MM.1S (cell line): Measurements from ENCODE around the gene LMF1.

ENCODE experiments used
- DNase-seq: peaks from one replicate; pipeline ENCODE4 v3.0.0-alpha.2; 2015
- H2AFZ ChIP-seq: fragments of 300-600 bp; sonication (generic); 2 replicates; pipeline ENCODE4 v1.6.0; 2016; ENCODE audit warnings: antibody characterized with exemption, low read length
- H3F3A ChIP-seq: fragments of 300-600 bp; sonication (generic); 2 replicates; pipeline ENCODE4 v1.6.1; 2016; ENCODE audit warnings: mild to moderate bottlenecking, antibody characterized with exemption, low read length, moderate library complexity, mixed read lengths; ENCODE audit not compliant: insufficient read depth
- H3K27ac ChIP-seq: fragments of 300-600 bp; sonication (generic); 2 replicates; pipeline ENCODE4 v1.5.1; 2016; ENCODE audit warnings: mild to moderate bottlenecking, low read length
- H3K27me3 ChIP-seq: fragments of 300-600 bp; sonication (generic); replicated peaks from 2 replicates; pipeline ENCODE4 v1.6.0; 2016; ENCODE audit warnings: low read length; ENCODE audit not compliant: insufficient read depth
- H3K36me3 ChIP-seq: fragments of 300-600 bp; sonication (generic); replicated peaks from 2 replicates; pipeline ENCODE4 v1.6.1; 2016; ENCODE audit warnings: mild to moderate bottlenecking, low read length, mixed read lengths; ENCODE audit not compliant: insufficient read depth
- H3K4me1 ChIP-seq: fragments of 300-600 bp; sonication (generic); 2 replicates; pipeline ENCODE4 v1.6.1; 2016; ENCODE audit warnings: low read length, mixed read lengths
- H3K4me2 ChIP-seq: fragments of 300-600 bp; sonication (generic); 2 replicates; pipeline ENCODE4 v1.6.0; 2016; ENCODE audit warnings: low read depth, low read length
- H3K4me3 ChIP-seq: fragments of 300-600 bp; sonication (generic); 2 replicates; pipeline ENCODE4 v1.5.1; 2016; ENCODE audit warnings: low read length, mixed read lengths
- H3K79me2 ChIP-seq: fragments of 300-600 bp; sonication (generic); 2 replicates; pipeline ENCODE4 v1.6.1; 2016; ENCODE audit warnings: mixed run types, low read length, mixed read lengths
- H3K9ac ChIP-seq: fragments of 300-600 bp; sonication (generic); 2 replicates; pipeline ENCODE4 v1.6.1; 2016; ENCODE audit warnings: low read length, mixed read lengths
- H3K9me2 ChIP-seq: fragments of 300-600 bp; sonication (generic); replicated peaks from 2 replicates; pipeline ENCODE4 v1.6.1; 2016; ENCODE audit warnings: mild to moderate bottlenecking, low read length, mixed read lengths; ENCODE audit not compliant: insufficient read depth
- H3K9me3 ChIP-seq: fragments of 300-600 bp; sonication (generic); replicated peaks from 2 replicates; pipeline ENCODE4 v1.6.1; 2016; ENCODE audit warnings: mild to moderate bottlenecking, low read length, mixed read lengths; ENCODE audit not compliant: insufficient read depth
- H4K20me1 ChIP-seq: fragments of 300-600 bp; sonication (generic); 2 replicates; pipeline ENCODE4 v1.6.1; 2016; ENCODE audit warnings: mild to moderate bottlenecking, low read length, moderate library complexity, mixed read lengths; ENCODE audit not compliant: insufficient read depth
- EZH2 ChIP-seq: fragments of 300-600 bp; sonication (generic); optimal IDR thresholded peaks from 2 replicates; pipeline ENCODE3; 2017; ENCODE audit warnings: low read depth, mild to moderate bottlenecking, antibody characterized with exemption, low read length, mixed read lengths
- EZH2phosphoT487 ChIP-seq: fragments of 300-600 bp; sonication (generic); IDR thresholded peaks from 2 replicates; pipeline ENCODE4 v1.6.1; 2018; ENCODE audit warnings: antibody characterized with exemption, low read length
- TF ChIP-seq, protein P1 (sequence below): fragments of 300-600 bp; sonication (generic); IDR thresholded peaks from 2 replicates; pipeline ENCODE4 v1.5.1; 2016; ENCODE audit warnings: antibody characterized with exemption, low read length, mixed read lengths

Gene LMF1

GRCh38 chr16:1010815-1011214, 40.0 kb upstream of the LMF1 start:
- no peak overlapping the region for H3K4me3 ChIP-seq
- no peak for DNase-seq
- no peak overlapping the region for H3K27ac ChIP-seq
- H3F3A ChIP-seq, result no peaks in the 10 kb centered on the region
- no peaks in the 10 kb centered on the region for H3K9me3 ChIP-seq
- no peaks in the 10 kb centered on the region for H3K79me2 ChIP-seq
- no peak for TF ChIP-seq EZH2
- no peak for TF ChIP-seq EZH2phosphoT487
- TF ChIP-seq, protein P1, sequence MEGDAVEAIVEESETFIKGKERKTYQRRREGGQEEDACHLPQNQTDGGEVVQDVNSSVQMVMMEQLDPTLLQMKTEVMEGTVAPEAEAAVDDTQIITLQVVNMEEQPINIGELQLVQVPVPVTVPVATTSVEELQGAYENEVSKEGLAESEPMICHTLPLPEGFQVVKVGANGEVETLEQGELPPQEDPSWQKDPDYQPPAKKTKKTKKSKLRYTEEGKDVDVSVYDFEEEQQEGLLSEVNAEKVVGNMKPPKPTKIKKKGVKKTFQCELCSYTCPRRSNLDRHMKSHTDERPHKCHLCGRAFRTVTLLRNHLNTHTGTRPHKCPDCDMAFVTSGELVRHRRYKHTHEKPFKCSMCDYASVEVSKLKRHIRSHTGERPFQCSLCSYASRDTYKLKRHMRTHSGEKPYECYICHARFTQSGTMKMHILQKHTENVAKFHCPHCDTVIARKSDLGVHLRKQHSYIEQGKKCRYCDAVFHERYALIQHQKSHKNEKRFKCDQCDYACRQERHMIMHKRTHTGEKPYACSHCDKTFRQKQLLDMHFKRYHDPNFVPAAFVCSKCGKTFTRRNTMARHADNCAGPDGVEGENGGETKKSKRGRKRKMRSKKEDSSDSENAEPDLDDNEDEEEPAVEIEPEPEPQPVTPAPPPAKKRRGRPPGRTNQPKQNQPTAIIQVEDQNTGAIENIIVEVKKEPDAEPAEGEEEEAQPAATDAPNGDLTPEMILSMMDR, result no peak
- H3K27me3 ChIP-seq, result peaks cover 97% of the 10 kb centered on the region
- no peak overlapping the region for H3K9ac ChIP-seq
- H3K36me3 ChIP-seq, result no peaks in the 10 kb centered on the region
- H4K20me1 ChIP-seq, result no peaks in the 10 kb centered on the region
- no peak overlapping the region for H2AFZ ChIP-seq
- H3K9me2 ChIP-seq, result no peaks in the 10 kb centered on the region
- H3K4me1 ChIP-seq, result no peaks in the 10 kb centered on the region
- H3K4me2 ChIP-seq, result no peak overlapping the region

DNA sequence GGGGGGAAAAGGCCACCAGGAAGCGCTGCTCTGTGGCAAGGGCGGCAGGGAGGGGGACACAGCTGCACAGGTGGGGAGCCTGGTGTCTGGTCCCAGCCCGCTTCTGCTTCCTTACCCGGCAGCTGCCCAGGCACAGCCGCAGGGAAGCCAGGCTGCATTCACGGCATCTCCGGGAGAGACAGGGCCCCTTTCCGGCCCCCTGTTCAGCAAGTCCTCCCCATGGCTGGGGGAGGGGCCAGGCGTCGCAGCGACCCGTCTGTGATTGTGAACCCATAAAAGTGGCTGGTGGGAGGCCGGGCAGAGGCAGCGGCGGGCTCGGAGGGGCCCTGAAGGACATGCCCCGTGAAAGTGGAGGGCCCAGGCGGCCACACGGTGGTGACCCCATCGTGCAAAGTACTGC, 39.5 kb upstream of the LMF1 start:
- Histone ChIP-seq H3K4me2 (no peak overlapping the region), H4K20me1 (no peaks in the 10 kb centered on the region), H3K36me3 (no peaks in the 10 kb centered on the region), H3K9me3 (no peaks in the 10 kb centered on the region), H3K27me3 (peaks cover 96% of the 10 kb centered on the region), H3K27ac (no peak overlapping the region), H3K4me3 (no peak overlapping the region), H3K79me2 (no peaks in the 10 kb centered on the region), H3F3A (no peaks in the 10 kb centered on the region), H3K4me1 (no peaks in the 10 kb centered on the region), H3K9ac (no peak overlapping the region), H3K9me2 (no peaks in the 10 kb centered on the region), H2AFZ (no peak overlapping the region)
- TF ChIP-seq EZH2 (no peak), EZH2phosphoT487 (no peak)
- TF ChIP-seq, protein P1, result no peak
- no peak for DNase-seq

DNA sequence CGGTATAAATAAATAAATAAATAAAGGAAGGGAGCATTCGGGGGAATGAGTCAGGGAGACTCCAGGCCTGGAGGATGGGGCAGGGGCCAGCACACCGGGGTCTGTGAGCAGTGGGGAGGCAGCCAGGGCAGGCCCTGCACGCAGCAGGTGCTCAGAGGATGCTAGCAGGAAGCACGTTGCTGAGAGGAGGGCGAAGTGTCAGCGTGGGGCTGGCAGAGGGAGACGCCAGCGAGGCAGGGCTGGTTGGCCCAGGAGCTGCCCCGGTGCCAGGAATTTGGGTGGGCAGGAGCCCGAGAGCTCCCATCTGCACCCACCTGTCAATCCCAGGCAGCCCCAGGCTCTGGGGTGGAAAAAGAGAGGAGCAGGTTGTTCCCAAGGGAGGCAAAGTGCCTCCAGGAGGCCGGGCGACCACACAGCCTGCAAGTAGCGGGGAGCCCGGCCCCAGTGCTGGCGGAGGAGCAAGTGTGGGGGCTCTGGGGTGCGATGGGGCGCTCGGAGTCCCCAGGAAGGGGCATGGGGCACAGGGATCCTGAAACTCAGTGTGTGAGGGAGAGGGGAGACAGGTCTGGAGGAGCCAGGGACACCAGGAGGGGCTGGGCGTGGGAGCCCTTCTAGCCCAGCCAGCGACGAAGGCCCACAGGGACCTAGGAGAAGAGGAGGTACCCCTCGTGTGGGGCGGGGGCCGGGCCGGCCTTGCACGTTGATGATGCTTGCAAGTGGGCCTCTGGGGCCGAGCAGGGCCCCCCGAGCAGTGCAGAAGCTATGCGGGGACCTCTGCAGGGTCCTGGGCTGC, 38.8 kb upstream of the LMF1 start:
- no peaks in the 10 kb centered on the region for H4K20me1 ChIP-seq
- no peaks in the 10 kb centered on the region for H3K4me1 ChIP-seq
- H3K9me2 ChIP-seq, result no peaks in the 10 kb centered on the region
- no peak for DNase-seq
- H3K4me2 ChIP-seq, result no peak overlapping the region
- H3K4me3 ChIP-seq, result no peak overlapping the region
- H3K9ac ChIP-seq, result no peak overlapping the region
- no peaks in the 10 kb centered on the region for H3K79me2 ChIP-seq
- H3K36me3 ChIP-seq, result no peaks in the 10 kb centered on the region
- no peak for TF ChIP-seq EZH2
- no peak for TF ChIP-seq EZH2phosphoT487
- TF ChIP-seq, protein P1, result no peak
- no peak overlapping the region for H3K27ac ChIP-seq
- no peaks in the 10 kb centered on the region for H3K9me3 ChIP-seq
- H3K27me3 ChIP-seq, result peaks cover 92% of the 10 kb centered on the region
- no peaks in the 10 kb centered on the region for H3F3A ChIP-seq
- H2AFZ ChIP-seq, result no peak overlapping the region
